Activated CD4-positive, alpha-beta T cell treated with anti-CD3 and anti-CD28 coated beads, Interleukin-2, amount 50 U/mL, for 1 hour (primary cell): Measurements from ENCODE around the gene GTF2H4.
A peak's percentile ranks its signal among the peaks of the same experiment; 100 is the strongest.
"Not testable (repeated sequence)": the region's sequence is repeated elsewhere in the genome, so short reads cannot be mapped to it uniquely, and the experiment has no call there.

Experiments
- DNase-seq: peaks from one replicate; pipeline ENCODE4 v3.0.0-alpha.2; 2020

GTF2H4 gene

DNA sequence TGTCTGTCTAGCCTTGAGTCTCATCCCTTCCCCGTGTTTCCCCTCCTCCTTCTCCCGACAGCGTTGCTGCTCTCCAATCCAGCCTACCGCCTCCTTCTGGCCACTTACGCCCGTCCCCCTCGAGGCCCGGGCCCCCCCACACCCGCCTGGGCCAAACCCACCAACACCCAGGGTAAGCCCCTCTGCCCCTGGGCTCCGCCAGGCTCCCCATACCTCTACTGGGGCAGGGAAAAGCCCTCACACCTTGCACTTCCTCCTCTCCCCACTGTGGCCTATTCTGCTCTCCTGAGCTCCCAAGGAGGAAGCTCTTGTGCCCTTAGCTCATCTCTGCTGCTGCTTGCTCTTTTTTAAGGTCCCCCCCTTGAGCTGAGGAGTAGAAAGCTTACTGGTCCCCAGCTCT lies 12.7 kb upstream of the GTF2H4 start:
- DNase-seq: no peak

DNA sequence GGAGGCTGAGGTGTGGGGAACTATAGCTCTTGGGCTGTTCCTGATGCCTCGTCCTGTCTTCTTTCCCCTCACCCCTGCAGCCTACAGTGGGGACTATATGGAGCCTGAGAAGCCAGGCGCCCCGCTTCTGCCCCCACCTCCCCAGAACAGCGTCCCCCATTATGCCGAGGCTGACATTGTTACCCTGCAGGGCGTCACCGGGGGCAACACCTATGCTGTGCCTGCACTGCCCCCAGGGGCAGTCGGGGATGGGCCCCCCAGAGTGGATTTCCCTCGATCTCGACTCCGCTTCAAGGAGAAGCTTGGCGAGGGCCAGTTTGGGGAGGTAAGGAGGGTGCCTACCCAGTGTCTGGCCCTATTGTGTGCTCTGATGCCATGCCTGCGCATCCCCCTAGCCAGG lies 11.5 kb upstream of the GTF2H4 start:
- DNase-seq: no peak

DNA sequence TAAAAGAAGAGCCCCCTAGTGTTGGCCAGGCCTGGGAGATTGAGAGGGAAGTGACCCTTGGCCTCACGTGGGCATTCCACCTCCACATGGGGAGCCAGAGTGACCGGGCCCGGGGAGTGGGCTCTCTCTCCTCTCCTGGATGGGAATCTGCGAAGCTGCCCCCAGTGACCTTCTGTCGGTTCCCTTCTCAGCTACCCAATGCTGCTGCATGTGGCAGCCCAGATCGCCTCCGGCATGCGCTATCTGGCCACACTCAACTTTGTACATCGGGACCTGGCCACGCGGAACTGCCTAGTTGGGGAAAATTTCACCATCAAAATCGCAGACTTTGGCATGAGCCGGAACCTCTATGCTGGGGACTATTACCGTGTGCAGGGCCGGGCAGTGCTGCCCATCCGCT lies 10.1 kb upstream of the GTF2H4 start:
- no peak for DNase-seq

DNA sequence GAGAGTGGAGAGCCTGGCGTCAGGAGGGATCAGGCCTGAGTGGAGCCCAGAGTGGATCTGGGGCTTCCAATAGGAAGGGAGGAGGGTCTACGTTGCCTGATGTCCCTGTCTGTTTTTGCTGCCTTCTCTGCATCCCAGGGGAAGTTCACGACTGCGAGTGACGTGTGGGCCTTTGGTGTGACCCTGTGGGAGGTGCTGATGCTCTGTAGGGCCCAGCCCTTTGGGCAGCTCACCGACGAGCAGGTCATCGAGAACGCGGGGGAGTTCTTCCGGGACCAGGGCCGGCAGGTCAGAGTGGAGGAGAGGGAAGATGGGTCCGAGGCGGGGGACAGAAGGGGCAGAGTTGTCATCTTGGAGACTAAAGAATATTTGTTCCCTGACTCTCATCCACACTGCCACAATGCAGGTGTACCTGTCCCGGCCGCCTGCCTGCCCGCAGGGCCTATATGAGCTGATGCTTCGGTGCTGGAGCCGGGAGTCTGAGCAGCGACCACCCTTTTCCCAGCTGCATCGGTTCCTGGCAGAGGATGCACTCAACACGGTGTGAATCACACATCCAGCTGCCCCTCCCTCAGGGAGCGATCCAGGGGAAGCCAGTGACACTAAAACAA lies 9.2 kb upstream of the GTF2H4 start:
- no peak for DNase-seq

DNA sequence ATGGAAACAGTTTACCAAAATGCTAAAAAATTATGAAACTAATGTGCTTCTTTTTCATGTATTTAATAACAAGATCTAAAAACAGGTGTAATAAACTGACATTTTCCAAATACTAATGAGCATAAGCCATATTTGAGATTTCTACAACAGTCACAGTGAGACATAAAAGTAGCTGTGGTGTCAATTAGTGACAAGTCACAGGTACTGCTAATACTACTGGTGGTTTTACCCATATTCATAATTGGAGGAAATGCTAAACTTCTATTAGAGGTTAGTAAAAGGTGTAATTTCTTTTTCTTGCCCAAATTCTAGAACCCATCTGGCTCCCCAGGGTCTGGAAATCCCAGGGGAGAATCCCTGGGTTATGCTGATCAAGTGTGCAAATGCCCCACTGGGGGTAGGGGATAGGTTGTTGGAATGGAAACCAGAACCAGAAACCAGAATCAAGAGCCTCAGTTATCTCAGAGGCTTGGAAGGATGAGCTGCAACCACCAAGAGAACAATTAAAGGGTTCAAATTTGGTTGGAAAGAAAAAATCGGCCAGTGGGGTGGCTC lies 7.1 kb upstream of the GTF2H4 start:
- DNase-seq: no peak

DNA sequence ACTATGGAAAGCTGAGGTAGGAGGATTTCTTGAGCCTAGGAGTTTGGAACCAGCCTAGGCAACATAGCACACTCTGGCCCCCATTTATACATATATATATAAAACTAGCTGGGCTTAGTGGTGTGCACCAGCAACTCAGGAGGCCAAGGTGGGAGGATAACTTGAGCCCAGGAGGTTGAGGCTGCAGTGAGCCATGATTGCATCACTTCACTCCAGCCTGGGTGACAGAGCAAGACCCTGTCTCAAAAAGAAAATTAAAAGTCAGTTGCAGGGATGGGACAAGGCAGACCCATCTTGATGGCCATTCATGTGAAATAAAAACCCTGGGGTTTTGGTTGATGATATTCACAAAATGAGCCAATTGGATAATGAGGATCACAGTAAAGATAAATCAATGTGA lies 6.6 kb upstream of the GTF2H4 start:
- no peak for DNase-seq

GRCh38 chr6:30902196-30902595 lies 5.8 kb upstream of the GTF2H4 start:
- DNase-seq: not testable (repeated sequence)

DNA sequence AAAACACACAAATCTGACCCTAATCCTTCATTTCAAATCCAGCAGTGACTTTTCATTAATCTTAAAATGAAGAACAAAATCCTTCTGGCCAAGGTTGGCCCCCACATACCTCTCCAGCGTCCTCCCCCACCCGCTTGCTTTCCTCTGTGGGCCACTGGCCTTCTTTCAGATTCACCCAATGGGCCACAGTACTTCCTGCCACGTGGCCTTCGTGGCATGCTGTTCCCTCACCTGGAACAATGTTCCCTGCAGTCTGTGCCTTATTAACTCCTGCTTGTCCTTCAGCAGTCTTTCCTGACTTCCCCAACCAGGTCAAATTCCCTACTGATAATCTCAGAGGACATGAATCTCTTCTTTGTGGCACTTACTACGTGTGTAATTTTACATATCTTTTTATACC lies 5.3 kb upstream of the GTF2H4 start:
- no peak for DNase-seq

GRCh38 chr6:30903236-30903635 lies 4.8 kb upstream of the GTF2H4 start:
- DNase-seq: no peak

GRCh38 chr6:30907290-30907757 lies 683 bp upstream of the GTF2H4 start:
- DNase-seq: not testable (repeated sequence)

DNA sequence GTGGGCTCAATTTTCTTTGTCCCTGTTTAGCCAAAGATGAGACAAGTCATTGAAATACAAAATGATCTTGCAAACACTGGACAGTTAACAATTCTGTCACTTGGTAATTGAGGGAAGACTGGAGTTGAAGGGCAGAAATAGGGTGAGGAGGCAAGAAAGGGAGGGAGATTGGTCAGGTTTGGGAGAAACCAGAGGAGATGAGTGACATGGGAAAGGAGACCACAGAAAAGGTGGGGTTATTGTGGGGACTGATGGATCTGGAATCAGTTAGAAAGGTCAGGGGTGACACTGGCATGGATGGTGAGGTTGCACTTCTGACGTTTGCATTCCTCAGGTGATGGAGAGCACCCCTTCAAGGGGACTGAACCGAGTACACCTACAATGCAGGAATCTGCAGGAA lies 693 bp downstream of the GTF2H4 start:
- no peak for DNase-seq

- not testable (repeated sequence) for DNase-seq
Measured at GRCh38 chr6:30910473-30910872, 2.5 kb downstream of the GTF2H4 start.

DNA sequence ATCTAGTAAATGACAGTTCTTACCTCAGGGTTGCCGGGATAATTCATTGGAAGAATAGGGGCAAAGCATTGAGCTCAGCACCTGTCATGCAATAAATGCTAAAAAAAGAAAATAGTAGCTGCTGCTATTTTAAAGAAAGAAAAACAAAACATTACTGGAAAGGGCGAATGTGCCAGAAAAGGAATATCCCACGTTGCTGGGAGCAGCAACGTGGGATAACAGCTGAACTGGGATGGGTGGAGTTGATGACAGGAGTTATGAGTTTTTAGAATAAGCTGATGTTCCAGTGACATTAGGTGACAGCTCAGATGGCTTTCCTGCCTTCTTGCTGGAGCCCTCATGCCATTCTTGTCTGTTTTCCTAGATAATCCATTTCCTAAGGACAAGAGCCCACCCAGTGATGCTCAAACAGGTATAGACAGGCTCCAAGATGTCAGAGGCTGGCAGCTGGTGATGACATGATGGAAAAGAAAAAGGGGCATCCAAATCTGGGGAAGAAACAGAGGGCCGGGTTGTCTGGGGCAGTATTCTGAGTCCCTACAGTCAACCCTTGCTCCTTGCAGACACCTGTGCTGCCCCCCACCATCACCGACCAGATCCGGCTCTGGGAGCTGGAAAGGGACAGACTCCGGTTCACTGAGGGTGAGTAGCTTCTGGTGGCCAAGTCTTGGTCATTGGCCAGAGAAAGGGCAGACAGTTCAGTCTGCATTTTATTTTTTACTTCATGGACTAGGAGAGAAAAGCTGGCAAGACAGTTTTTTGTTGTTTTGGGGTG lies 4.9 kb downstream of the GTF2H4 start:
- DNase-seq: no peak

- no peak for DNase-seq
Measured at GRCh38 chr6:30913721-30914075, 5.7 kb downstream of the GTF2H4 start.

DNA sequence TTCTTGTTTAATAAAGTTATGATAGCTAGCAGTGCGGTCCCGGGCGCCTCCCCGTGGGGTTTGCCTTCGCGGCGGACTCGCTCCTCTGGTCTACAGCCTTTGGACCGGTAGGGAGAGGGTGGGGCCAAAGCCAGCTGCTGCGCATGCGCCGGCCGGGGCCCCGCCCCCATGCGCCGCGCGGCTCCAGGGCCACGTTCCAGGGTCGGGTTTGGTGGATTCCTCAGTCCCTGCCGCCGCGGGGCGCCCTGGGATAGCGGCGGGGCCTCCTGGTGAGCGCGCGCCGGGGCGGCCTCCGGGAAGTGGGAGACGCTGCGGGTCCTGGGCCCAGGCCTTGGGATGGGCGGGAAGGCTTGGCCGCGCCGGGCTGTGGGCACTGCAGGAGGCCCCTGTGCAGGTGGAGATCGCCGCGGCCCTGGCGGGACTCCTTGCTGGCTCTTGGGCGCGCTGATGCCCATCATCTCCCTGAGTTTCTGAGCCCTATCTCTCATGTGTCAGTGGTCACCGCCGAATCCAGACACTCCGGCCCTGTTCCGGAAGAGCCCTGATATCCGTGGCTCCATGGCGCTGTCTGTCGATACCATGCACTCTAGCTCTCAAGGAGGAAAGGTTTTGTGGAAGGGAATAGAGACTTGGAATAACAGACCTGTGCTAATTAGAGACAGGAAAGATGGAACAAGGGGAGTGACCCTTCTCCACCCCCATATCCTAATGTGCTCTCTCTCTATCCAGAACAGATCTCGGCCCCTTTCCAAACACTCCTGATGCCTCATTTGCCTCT lies 6.3 kb downstream of the GTF2H4 start, which contains the start of gene VARS2:
VARS2 (plus strand) TSS at position 163 of the 778 bp plus-strand sequence; CDS start at position 762, 599 bp downstream.
- DNase-seq: peak; percentile 77

- DNase-seq: no peak
Measured at GRCh38 chr6:30914854-30915590, 7.0 kb downstream of the GTF2H4 start.

- no peak for DNase-seq
Measured at GRCh38 chr6:30915591-30915946, 7.6 kb downstream of the GTF2H4 start.

DNA sequence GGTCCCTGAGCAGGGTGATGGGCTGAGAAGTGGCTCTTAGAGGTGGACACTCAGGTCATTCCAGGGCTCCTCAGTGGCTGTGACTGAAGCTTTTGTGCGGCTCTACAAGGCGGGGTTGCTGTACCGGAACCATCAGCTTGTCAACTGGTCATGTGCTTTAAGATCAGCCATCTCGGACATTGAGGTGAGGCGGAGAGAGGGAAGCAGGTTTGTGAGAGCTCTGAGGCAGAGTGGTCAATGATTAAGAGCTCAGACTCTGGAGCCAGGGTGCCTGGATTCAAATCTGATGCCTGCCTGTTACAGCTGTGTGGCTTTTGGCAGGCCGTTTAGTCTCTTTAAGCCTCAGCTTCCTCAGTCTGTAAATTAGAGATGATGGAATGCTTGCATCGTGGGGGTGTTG lies 9.0 kb downstream of the GTF2H4 start:
- no peak for DNase-seq

DNA sequence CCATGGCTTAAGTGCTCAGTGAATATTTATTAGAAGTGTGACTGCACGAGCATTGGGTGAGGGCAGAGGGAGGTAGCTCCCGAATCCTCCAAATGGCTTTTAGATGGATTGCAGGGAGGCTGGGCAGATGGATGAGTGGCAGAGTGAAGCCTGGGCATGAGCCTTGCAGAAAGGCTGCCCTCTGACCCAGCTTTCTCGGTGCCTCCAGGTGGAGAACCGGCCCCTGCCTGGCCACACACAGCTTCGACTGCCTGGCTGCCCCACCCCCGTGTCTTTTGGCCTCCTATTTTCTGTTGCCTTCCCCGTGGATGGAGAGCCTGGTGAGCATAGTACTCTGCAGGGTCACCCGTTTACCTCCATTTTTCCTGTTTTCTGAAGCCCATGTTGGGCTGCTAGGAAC lies 9.5 kb downstream of the GTF2H4 start:
- no peak for DNase-seq

GRCh38 chr6:30918670-30919069 lies 10.7 kb downstream of the GTF2H4 start:
- no peak for DNase-seq

DNA sequence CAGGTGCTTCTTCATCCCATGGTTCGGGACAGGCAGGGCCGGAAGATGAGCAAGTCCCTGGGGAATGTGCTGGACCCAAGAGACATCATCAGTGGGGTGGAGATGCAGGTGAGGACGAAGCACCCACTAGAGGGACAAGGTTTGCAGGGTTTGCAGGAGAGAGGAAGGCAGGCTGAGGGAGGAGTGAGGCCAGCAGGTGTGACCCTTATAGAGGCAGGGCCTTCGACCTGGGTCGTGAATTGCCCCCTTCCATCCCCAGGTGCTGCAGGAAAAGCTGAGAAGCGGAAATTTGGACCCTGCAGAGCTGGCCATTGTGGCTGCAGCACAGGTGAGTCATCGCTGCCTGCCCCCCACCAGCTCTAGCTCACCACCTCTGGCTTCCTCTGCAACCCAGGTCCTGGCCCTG lies 14.4 kb downstream of the GTF2H4 start:
- no peak for DNase-seq

DNA sequence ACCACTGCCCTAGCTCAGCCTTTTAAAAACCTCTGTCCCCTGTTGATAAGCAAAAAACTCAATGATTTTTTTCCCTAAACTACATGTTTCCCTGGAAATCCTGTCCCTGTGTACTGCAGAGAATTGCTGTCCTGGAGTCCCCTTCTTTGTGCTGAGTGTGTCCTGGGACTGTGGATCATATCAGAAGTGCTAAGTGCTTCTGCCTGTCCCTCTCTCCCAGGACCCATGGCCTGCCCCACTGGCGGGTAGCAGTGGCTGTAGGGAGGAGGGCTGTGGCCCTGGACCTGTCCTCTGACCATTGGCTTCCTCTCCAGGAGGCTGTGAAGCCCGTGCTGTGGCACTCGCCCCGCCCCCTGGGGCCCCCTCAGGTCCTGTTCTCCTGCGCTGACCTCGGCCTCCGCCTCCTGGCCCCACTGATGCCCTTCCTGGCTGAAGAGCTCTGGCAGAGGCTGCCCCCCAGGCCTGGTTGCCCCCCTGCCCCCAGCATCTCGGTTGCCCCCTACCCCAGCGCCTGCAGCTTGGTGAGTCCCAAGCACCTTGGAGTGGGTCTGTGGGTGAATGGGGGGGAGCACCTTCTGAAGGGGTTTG lies 16.1 kb downstream of the GTF2H4 start:
- DNase-seq: not testable (repeated sequence)
